Ovary (tissue), 9 donors: ENCODE data around the gene THSD4. TPM values are rescaled to one million over a fixed set of nuclear protein-coding genes. Genes with fewer than 3 reads are reported as not detected.

Source experiments
- DNase-seq, 5 donors: peaks; one replicate each; pipeline ENCODE4 v3.0.0-alpha.2; 2019 to 2020
- H3K27ac ChIP-seq, 2 donors: fragments of 200-600 bp; one replicate each; pipeline versions ENCODE4 v1.5.1 to v1.8.0; 2019 to 2022
- H3K27me3 ChIP-seq: fragments of 200-600 bp; one replicate; pipeline ENCODE4 v1.8.0; 2022
- H3K36me3 ChIP-seq: fragments of 200-600 bp; sonication (generic); one replicate; pipeline ENCODE4 v1.5.1; 2019
- H3K4me1 ChIP-seq: one replicate; pipeline ENCODE4 v1.8.1; 2013; ENCODE audit warnings: mild to moderate bottlenecking, moderate library complexity; ENCODE audit not compliant: insufficient read depth
- H3K4me3 ChIP-seq: fragments of 200-600 bp; sonication (generic); one replicate; pipeline ENCODE4 v1.5.1; 2017
- H3K9me3 ChIP-seq, 2 donors: fragments of 200-600 bp in 1 of 2; sonication (generic) in 1 of 2; one replicate each; pipeline versions ENCODE4 v1.5.1 to v1.8.1; 2013 to 2019; ENCODE audit warnings: mild to moderate bottlenecking in 1 of 2, moderate library complexity in 1 of 2
- CTCF ChIP-seq, 3 donors: fragments of 450-650 bp in 2 of 3; fragments of 200-600 bp in 1 of 3; IDR thresholded peaks; one replicate each; pipeline versions ENCODE4 v1.5.1 to v1.8.0; 2016 to 2022; ENCODE audit warnings: antibody characterized with exemption in 3 of 3, mild to moderate bottlenecking in 1 of 3
- EP300 ChIP-seq: sonication (generic); formaldehyde crosslinking; IDR thresholded peaks from one replicate; pipeline ENCODE4 v1.6.1; 2017; ENCODE audit warnings: antibody characterized with exemption
- POLR2A ChIP-seq: fragments of 450-650 bp; IDR thresholded peaks from one replicate; pipeline ENCODE4 v1.6.1; 2017; ENCODE audit warnings: antibody characterized with exemption, mild to moderate bottlenecking, moderate library complexity
- WGBS, 3 donors: extraction: QIAGEN DNeasy Blood & Tissue Kit in 1 of 3; methylation state at CpG; one replicate each; pipeline versions ENCODE4 v1.1.5 to v1.1.7; 2013 to 2017; 5-methylcytosine and 5-hydroxymethylcytosine counted together
- intact Hi-C, 4 donors: fragments of 100-400 bp; cut with DNase I; formaldehyde crosslinking; loops; one replicate each; pipeline versions ENCODE4 v1.11.0 to v1.15.1; 2022 to 2023
- polyA plus RNA-seq, 2 donors: library from polyadenylated mRNA; stranded (reverse); fragments of 200-250 nt in 1 of 2; fragments of 350-450 nt in 1 of 2; fragmentation: Illumina TruSeq in 1 of 2; extraction: RNeasy Lipid Tissue Mini Kit (QIAGEN cat#74804) in 1 of 2; gene quantifications; one replicate each; pipeline ENCODE4 v1.2.3, GENCODE V29; 2013 to 2014
- total RNA-seq, 7 donors: library from RNA; depleted of rRNA in 2 of 7; stranded (reverse); fragments of >200 nt in 2 of 7; fragmentation: NEBNext Ultra II Directional in 3 of 7; extraction: Animal tissue kit (Norgen Biotek cat#: 25700) in 3 of 7; gene quantifications; one replicate each; pipeline versions ENCODE4 v1.1.0 to v1.2.4, GENCODE V29; 2016 to 2023
- donor health status: DM: no; HTN: no; CAD: no; lungs with moderate emphysema.
- donor health status: DM: no; HTN: no; CAD: no.
- donor health status: Bipolar disorder and iron deficiency.
- donor health status: DM: yes; HTN: yes; CAD: no.
- donor health status: DM: no; HTN: no; CAD: no.
- donor health status: DM: yes; HTN: yes; CAD: no.

Gene THSD4
- total and polyA plus RNA-seq, 9 donors, result 3.2 to 53.4 (median 13.5) TPM

GRCh38 chr15:71128939-71129562, 13.8 kb downstream of the THSD4 start:
- Histone ChIP-seq H3K9me3 (no peaks in the 10 kb centered on the region), H3K27ac (no peak overlapping the region), H3K27me3 (no peaks in the 10 kb centered on the region), H3K4me1 (peaks cover 7% of the 10 kb centered on the region), H3K36me3 (no peaks in the 10 kb centered on the region), H3K4me3 (no peak overlapping the region)
- intact Hi-C loops, result no loop called here
- DNase-seq, result no peak
- 79 to 86% (median 83%) methylated on average over 6 of the region's 6 CpGs for WGBS, 3 donors
- TF ChIP-seq POLR2A, result no peak
- TF ChIP-seq EP300, result no peak
- no peak for TF ChIP-seq CTCF (IDR thresholded peaks at IDR 0.05)

GRCh38 chr15:71129669-71130068, 14.4 kb downstream of the THSD4 start:
- Histone ChIP-seq H3K4me1 (peaks cover 6% of the 10 kb centered on the region), H3K36me3 (no peaks in the 10 kb centered on the region), H3K4me3 (no peak overlapping the region), H3K9me3 (no peaks in the 10 kb centered on the region), H3K27me3 (no peaks in the 10 kb centered on the region), H3K27ac (no peak overlapping the region)
- intact Hi-C loops, result no loop called here
- no peak for DNase-seq
- TF ChIP-seq EP300 (no peak), CTCF (IDR thresholded peaks at IDR 0.05) (no peak), POLR2A (no peak)
- 89 to 94% (median 92%) methylated on average over 6 of the region's 6 CpGs for WGBS, 3 donors

- no peak overlapping the region for H3K27ac ChIP-seq
- H3K27me3 ChIP-seq, result no peaks in the 10 kb centered on the region
- WGBS, 3 donors, result 89 to 94% (median 90%) methylated on average over 5 of the region's 5 CpGs
- no peak for TF ChIP-seq POLR2A
- TF ChIP-seq EP300, result no peak
- TF ChIP-seq CTCF (IDR thresholded peaks at IDR 0.05), result no peak
- H3K4me3 ChIP-seq, result no peak overlapping the region
- intact Hi-C loops, result no loop called here
- H3K4me1 ChIP-seq, result peaks cover 2% of the 10 kb centered on the region
- no peaks in the 10 kb centered on the region for H3K9me3 ChIP-seq
- DNase-seq, result no peak
- no peaks in the 10 kb centered on the region for H3K36me3 ChIP-seq
These were observed 16.5 kb downstream of the THSD4 start for GRCh38 chr15:71131601-71132362.

DNA sequence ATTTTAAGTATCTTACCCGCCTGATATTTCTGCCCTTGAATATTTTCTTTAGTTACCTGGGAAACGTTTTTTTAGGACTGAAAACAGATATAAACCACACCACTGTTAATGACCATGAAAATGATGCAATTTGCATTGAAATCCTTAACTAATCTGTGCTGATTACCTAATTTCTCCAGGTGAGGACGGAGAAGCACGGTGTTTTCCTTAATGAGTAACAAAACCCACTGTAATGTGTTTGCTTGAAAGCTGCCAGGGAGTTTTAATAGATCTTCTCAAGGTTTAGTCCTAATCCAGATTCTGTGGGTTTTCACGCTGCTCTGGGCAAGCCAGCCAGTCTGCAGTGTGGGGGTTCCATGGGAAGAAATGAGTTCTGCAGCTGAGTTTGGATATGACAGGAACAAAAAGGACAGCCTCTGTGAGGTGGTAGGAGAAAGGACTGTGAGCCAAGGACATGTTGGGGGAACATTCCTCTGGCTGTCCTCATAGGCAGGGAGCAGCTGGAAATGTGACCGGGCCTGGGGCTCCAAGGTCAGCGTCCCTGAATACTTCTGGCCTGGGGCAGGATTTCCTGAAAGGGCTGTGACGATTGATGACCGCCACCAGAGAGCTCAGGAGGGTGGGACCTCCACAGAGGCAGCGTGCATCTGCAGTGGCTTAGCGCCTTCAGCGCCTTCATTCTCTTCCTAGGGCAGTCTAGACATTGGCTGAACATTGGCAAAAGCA, 18.6 kb downstream of the THSD4 start:
- H3K27me3 ChIP-seq, result no peaks in the 10 kb centered on the region
- no peak overlapping the region for H3K4me3 ChIP-seq
- H3K9me3 ChIP-seq, result no peaks in the 10 kb centered on the region
- intact Hi-C loops, result no loop called here
- DNase-seq, result no peak
- no peaks in the 10 kb centered on the region for H3K36me3 ChIP-seq
- H3K4me1 ChIP-seq, result peaks cover 2% of the 10 kb centered on the region
- TF ChIP-seq CTCF (IDR thresholded peaks at IDR 0.05) (no peak), POLR2A (no peak), EP300 (no peak)
- WGBS, 3 donors, result 66 to 77% (median 76%) methylated on average over 12 of the region's 12 CpGs
- H3K27ac ChIP-seq, result no peak overlapping the region
